T-helper 9 cell (primary cell): Measurements from ENCODE around the gene SNAP47.
A peak's percentile ranks its signal among the peaks of the same experiment; 100 is the strongest.

Source experiments
- DNase-seq: peaks from one replicate; pipeline ENCODE4 v3.0.0-alpha.2; 2020

Gene SNAP47

GRCh38 chr1:227732586-227733308 is 2.5 kb upstream of the SNAP47 start:
- DNase-seq: no peak

GRCh38 chr1:227733309-227733705 is 1.9 kb upstream of the SNAP47 start:
- no peak for DNase-seq

- no peak for DNase-seq
These were observed 1.3 kb upstream of the SNAP47 start for GRCh38 chr1:227733751-227734545.

- no peak for DNase-seq
These were observed 734 bp upstream of the SNAP47 start for GRCh38 chr1:227734546-227734855.

GRCh38 chr1:227735539-227736285 is 477 bp downstream of the SNAP47 start:
- no peak for DNase-seq

GRCh38 chr1:227736814-227737432 is 1.7 kb downstream of the SNAP47 start:
- DNase-seq: no peak

GRCh38 chr1:227738820-227739219 is 3.6 kb downstream of the SNAP47 start:
- no peak for DNase-seq

GRCh38 chr1:227739636-227740035 is 4.4 kb downstream of the SNAP47 start:
- DNase-seq: no peak

GRCh38 chr1:227740401-227740960 is 5.2 kb downstream of the SNAP47 start:
- DNase-seq: no peak

- DNase-seq: no peak
These were observed 6.1 kb downstream of the SNAP47 start for GRCh38 chr1:227741166-227741870.

GRCh38 chr1:227742738-227743715 is 7.8 kb downstream of the SNAP47 start:
- no peak for DNase-seq

- DNase-seq: no peak
These were observed 9.4 kb downstream of the SNAP47 start for GRCh38 chr1:227744668-227745067.

- no peak for DNase-seq
These were observed 10.5 kb downstream of the SNAP47 start for GRCh38 chr1:227745568-227746265.

GRCh38 chr1:227746676-227747075 is 11.4 kb downstream of the SNAP47 start:
- no peak for DNase-seq

- DNase-seq: no peak
These were observed 12.1 kb downstream of the SNAP47 start for GRCh38 chr1:227747382-227747781.

- DNase-seq: no peak
These were observed 12.8 kb downstream of the SNAP47 start for GRCh38 chr1:227747948-227748495.

GRCh38 chr1:227748496-227749182 is 13.4 kb downstream of the SNAP47 start:
- DNase-seq: peak; percentile 24

GRCh38 chr1:227749225-227749624 is 14.0 kb downstream of the SNAP47 start:
- DNase-seq: no peak
